WTC11 (cell line): Measurements from ENCODE around the gene PLEKHN1. TPM values are rescaled to one million over a fixed set of nuclear protein-coding genes. Genes with fewer than 3 reads are reported as not detected.
"Not testable (repeated sequence)": the region's sequence is repeated elsewhere in the genome, so short reads cannot be mapped to it uniquely, and the experiment has no call there.

Experiments
- ATAC-seq: fragments of 200-7000 bp; cut with Tn5 transposase; 2 replicates; pipeline ENCODE4 v1.10.0; 2021; ENCODE audit warnings: mild to moderate bottlenecking, moderate library complexity
- CTCF ChIA-PET: fragments of 300-600 bp; sonication (Branson Sonifier 250); formaldehyde crosslinking; loops from one replicate; lab custom pipeline; 2021; ENCODE audit warnings: antibody characterized with exemption; lab: Charles Lee
- POLR2A ChIA-PET: fragments of 350-600 bp; sonication (Branson Sonifier 250); formaldehyde crosslinking; loops from one replicate; lab custom pipeline; 2021; ENCODE audit warnings: antibody characterized with exemption; lab: Charles Lee
- DNase-seq: peaks from one replicate; pipeline ENCODE4 v3.0.0; 2021; ENCODE audit warnings: low spot score
- H3K27ac Mint-ChIP-seq: 2 replicates; pipeline ENCODE4 v1.8.0; 2021; ENCODE audit warnings: mixed read lengths
- H3K27me3 Mint-ChIP-seq: 2 replicates; pipeline ENCODE4 v1.8.0; 2021; ENCODE audit warnings: low read depth, mild to moderate bottlenecking, moderate library complexity, mixed read lengths
- H3K36me3 Mint-ChIP-seq: 2 replicates; pipeline ENCODE4 v1.8.0; 2021; ENCODE audit warnings: mixed read lengths
- H3K4me1 Mint-ChIP-seq: 2 replicates; pipeline ENCODE4 v1.8.0; 2022; ENCODE audit warnings: mixed read lengths
- H3K4me3 Mint-ChIP-seq: 2 replicates; pipeline ENCODE4 v1.8.0; 2021; ENCODE audit warnings: mild to moderate bottlenecking, moderate library complexity, mixed read lengths
- H3K9me3 Mint-ChIP-seq: 2 replicates; pipeline ENCODE4 v1.8.0; 2021; ENCODE audit warnings: mixed read lengths
- CDX4 ChIP-seq: fragments of 250-450 bp; sonication (Bioruptor Pico); IDR thresholded peaks from 2 replicates; pipeline ENCODE4 v1.9.0; 2021; ENCODE audit warnings: moderate library complexity, mild to moderate bottlenecking, inconsistent platforms, borderline replicate concordance
- CREB1 ChIP-seq: sonication (generic); formaldehyde crosslinking; IDR thresholded peaks from 2 replicates; pipeline ENCODE4 v1.8.0; 2023; ENCODE audit warnings: mild to moderate bottlenecking, missing genetic modification reagents
- CREM ChIP-seq: sonication (generic); formaldehyde crosslinking; IDR thresholded peaks from 2 replicates; pipeline ENCODE4 v1.8.1; 2022; ENCODE audit warnings: mild to moderate bottlenecking, missing genetic modification reagents, moderate library complexity
- ELF4 ChIP-seq: sonication (generic); formaldehyde crosslinking; IDR thresholded peaks from 2 replicates; pipeline ENCODE4 v1.8.1; 2022; ENCODE audit warnings: low read depth, mild to moderate bottlenecking, moderate library complexity, missing genetic modification reagents
- ETV6 ChIP-seq: sonication (generic); formaldehyde crosslinking; IDR thresholded peaks from 2 replicates; pipeline ENCODE4 v1.8.1; 2022; ENCODE audit warnings: mild to moderate bottlenecking, missing genetic modification reagents
- FOXK1 ChIP-seq: sonication (generic); formaldehyde crosslinking; IDR thresholded peaks from 2 replicates; pipeline ENCODE4 v1.8.0; 2022; ENCODE audit warnings: mild to moderate bottlenecking, moderate library complexity, missing genetic modification reagents
- IRF1 ChIP-seq: sonication (generic); formaldehyde crosslinking; IDR thresholded peaks from 2 replicates; pipeline ENCODE4 v1.8.0; 2023; ENCODE audit warnings: missing genetic modification reagents
- IRF2 ChIP-seq: sonication (generic); formaldehyde crosslinking; IDR thresholded peaks from 2 replicates; pipeline ENCODE4 v1.8.0; 2022; ENCODE audit warnings: low read depth, missing genetic modification reagents, borderline replicate concordance
- MAX ChIP-seq: sonication (generic); formaldehyde crosslinking; IDR thresholded peaks from 2 replicates; pipeline ENCODE4 v1.8.0; 2022; ENCODE audit warnings: mild to moderate bottlenecking, missing genetic modification reagents
- PRDM15 ChIP-seq: sonication (generic); formaldehyde crosslinking; IDR thresholded peaks from 2 replicates; pipeline ENCODE4 v1.8.0; 2022; ENCODE audit warnings: missing genetic modification reagents
- SP1 ChIP-seq: sonication (generic); formaldehyde crosslinking; conservative IDR thresholded peaks from 2 replicates; pipeline ENCODE4 v1.8.1; 2022; ENCODE audit warnings: missing genetic modification reagents
- TCF7 ChIP-seq: sonication (generic); formaldehyde crosslinking; IDR thresholded peaks from 2 replicates; pipeline ENCODE4 v1.8.0; 2022; ENCODE audit warnings: mild to moderate bottlenecking, low read depth, missing genetic modification reagents, moderate library complexity
- ZBTB43 ChIP-seq: sonication (generic); formaldehyde crosslinking; IDR thresholded peaks from 2 replicates; pipeline ENCODE4 v1.8.1; 2023; ENCODE audit warnings: mild to moderate bottlenecking, missing genetic modification reagents
- ZNF263 ChIP-seq: sonication (generic); formaldehyde crosslinking; IDR thresholded peaks from 2 replicates; pipeline ENCODE4 v1.8.1; 2022; ENCODE audit warnings: low read depth, mild to moderate bottlenecking, moderate library complexity, missing genetic modification reagents
- ZNF317 ChIP-seq: sonication (generic); formaldehyde crosslinking; IDR thresholded peaks from 2 replicates; pipeline ENCODE4 v1.8.1; 2023; ENCODE audit warnings: low read depth, mild to moderate bottlenecking, moderate library complexity, missing genetic modification reagents, borderline replicate concordance
- ZNF423 ChIP-seq: fragments of 250-450 bp; sonication (Bioruptor Pico); IDR thresholded peaks from 2 replicates; pipeline ENCODE4 v2.1.2; 2022; ENCODE audit warnings: mild to moderate bottlenecking, moderate library complexity
- total RNA-seq: library from RNA; stranded (reverse); gene quantifications from 3 replicates; pipeline ENCODE4 v1.2.3, GENCODE V29; 2021
- TF ChIP-seq, protein P1 (sequence below): sonication (generic); formaldehyde crosslinking; IDR thresholded peaks from 2 replicates; pipeline ENCODE4 v1.8.0; 2023; ENCODE audit warnings: missing genetic modification reagents, mild to moderate bottlenecking, borderline replicate concordance

The PLEKHN1 gene
- total RNA-seq, 1 experiment from 2014 or later = 3.4 TPM

DNA sequence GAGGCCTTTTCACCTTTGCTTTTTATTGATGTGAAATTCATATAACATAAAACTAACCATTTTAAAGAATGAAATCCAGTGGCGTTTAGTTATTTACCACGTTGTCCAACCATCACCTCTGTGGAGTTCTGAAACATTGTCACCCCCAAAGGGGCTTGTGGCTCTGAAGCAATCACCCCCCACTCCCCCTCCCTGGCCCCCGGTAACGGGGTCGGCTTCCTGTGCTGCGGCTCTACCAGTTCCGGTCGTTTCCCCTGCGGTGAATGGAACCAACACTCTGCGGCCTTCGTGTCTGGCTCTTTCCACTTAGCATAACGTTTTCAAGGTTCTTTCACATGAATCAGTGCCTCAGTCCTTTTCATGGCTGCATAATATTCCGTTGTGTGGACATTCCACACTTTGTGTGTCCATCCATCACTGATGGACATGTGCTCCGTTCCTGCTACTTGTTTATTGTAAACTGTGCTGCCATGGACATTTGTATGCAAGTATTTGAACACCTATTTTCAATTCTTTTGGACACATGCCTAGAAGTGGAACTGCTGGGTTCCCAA, 45.2 kb downstream of the PLEKHN1 start (continued):
- TF ChIP-seq PRDM15 (CRISPR knock-in tag) (no peak), ZNF423 (no peak), FOXK1 (CRISPR knock-in tag) (no peak), CREB1 (CRISPR knock-in tag) (no peak), ZBTB43 (CRISPR knock-in tag) (no peak), ZNF317 (no peak)
- TF ChIP-seq, protein P1, sequence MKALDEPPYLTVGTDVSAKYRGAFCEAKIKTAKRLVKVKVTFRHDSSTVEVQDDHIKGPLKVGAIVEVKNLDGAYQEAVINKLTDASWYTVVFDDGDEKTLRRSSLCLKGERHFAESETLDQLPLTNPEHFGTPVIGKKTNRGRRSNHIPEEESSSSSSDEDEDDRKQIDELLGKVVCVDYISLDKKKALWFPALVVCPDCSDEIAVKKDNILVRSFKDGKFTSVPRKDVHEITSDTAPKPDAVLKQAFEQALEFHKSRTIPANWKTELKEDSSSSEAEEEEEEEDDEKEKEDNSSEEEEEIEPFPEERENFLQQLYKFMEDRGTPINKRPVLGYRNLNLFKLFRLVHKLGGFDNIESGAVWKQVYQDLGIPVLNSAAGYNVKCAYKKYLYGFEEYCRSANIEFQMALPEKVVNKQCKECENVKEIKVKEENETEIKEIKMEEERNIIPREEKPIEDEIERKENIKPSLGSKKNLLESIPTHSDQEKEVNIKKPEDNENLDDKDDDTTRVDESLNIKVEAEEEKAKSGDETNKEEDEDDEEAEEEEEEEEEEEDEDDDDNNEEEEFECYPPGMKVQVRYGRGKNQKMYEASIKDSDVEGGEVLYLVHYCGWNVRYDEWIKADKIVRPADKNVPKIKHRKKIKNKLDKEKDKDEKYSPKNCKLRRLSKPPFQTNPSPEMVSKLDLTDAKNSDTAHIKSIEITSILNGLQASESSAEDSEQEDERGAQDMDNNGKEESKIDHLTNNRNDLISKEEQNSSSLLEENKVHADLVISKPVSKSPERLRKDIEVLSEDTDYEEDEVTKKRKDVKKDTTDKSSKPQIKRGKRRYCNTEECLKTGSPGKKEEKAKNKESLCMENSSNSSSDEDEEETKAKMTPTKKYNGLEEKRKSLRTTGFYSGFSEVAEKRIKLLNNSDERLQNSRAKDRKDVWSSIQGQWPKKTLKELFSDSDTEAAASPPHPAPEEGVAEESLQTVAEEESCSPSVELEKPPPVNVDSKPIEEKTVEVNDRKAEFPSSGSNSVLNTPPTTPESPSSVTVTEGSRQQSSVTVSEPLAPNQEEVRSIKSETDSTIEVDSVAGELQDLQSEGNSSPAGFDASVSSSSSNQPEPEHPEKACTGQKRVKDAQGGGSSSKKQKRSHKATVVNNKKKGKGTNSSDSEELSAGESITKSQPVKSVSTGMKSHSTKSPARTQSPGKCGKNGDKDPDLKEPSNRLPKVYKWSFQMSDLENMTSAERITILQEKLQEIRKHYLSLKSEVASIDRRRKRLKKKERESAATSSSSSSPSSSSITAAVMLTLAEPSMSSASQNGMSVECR = no peak

GRCh38 chr1:1012736-1013104, 46.4 kb downstream of the PLEKHN1 start:
- Mint-ChIP-seq H3K4me3 (peak overlapping the region; percentile 78), H3K27me3 (peaks cover 52% of the 10 kb centered on the region), H3K4me1 (peaks cover 29% of the 10 kb centered on the region), H3K27ac (peak overlapping the region; percentile 95)
- H3K9me3 Mint-ChIP-seq, DNase-seq, ATAC-seq, H3K36me3 Mint-ChIP-seq: not testable (repeated sequence)
- CTCF ChIA-PET = interaction anchor here (1.4 to 3.6 kb wide), 5 partner anchors 10 to 51 kb away, joined by 5 to 36 read pairs (median 18); partner anchors contain the start of gene PERM1
- POLR2A ChIA-PET = interaction anchor here (0.6 to 2.7 kb wide), 3 partner anchors 12 to 27 kb away, joined by 3 to 8 read pairs (median 3); no protein-coding TSS in a partner anchor

DNA sequence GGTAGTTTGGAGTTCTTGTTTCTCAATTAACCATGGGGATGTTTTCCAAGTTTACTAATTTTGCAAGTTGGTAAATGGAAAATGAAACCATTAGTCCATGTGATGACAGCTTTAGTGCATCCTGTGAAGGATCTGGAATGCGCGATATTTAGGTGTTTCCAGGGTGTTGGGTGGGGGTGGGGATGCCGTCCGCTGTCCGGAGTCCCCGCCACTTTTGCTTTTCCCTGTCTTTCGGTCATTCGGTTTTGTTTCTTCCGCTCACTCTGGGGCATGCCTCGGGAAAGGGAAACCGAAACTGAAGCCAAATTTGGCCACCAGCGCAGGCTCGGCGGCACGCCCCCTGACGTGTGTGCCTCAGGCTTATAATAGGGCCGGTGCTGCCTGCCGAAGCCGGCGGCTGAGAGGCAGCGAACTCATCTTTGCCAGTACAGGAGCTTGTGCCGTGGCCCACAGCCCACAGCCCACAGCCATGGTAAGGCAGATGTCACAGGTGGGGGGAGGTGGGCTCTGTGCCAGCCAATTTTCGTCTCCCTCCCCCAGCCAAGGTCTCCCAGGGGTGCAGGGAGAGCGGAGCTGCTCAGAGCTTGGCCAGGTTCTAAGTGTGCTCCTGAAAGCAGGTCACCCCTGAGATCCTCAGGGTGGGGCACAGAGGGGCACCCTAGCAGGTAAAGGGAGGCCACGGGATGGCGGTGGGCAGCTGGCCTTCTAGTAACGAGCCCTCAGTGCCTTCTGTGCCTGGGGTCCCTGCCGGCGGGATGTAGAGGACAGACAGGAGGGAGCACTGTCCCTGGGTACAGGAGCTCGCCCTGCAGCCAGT, 47.0 kb downstream of the PLEKHN1 start, which contains the start of gene ISG15:
TSS of gene ISG15 (plus strand) at position 393 of the 817 bp plus-strand sequence. CDS start at position 470, 77 bp downstream.
- ChIA-PET POLR2A (interaction anchor here (0.6 to 2.7 kb wide), 8 partner anchors 9 to 297 kb away, joined by 3 to 10 read pairs (median 3); no protein-coding TSS in a partner anchor), CTCF (interaction anchor here (0.7 to 3.6 kb wide), 13 partner anchors 8 to 237 kb away, joined by 3 to 36 read pairs (median 5); partner anchors contain the start of genes HES4 and PERM1)
- no peaks in the 10 kb centered on the region for H3K36me3 Mint-ChIP-seq
- peaks cover 29% of the 10 kb centered on the region for H3K4me1 Mint-ChIP-seq
- TF ChIP-seq MAX (CRISPR knock-in tag) (peak; percentile 40), CREM (CRISPR knock-in tag) (no peak), ZBTB43 (CRISPR knock-in tag) (0 out of 2 replicates have a peak, but pooled peaks have one; percentile 19), TCF7 (CRISPR knock-in tag) (0 out of 2 replicates have a peak, but pooled peaks have one; percentile 50), IRF2 (CRISPR knock-in tag) (0 out of 2 replicates have a peak, but pooled peaks have one; percentile 90), FOXK1 (CRISPR knock-in tag) (peak; percentile 17; the same call in 1 of the 2 replicates), ZNF263 (CRISPR knock-in tag) (no peak), IRF1 (CRISPR knock-in tag) (peak; percentile 96), SP1 (CRISPR knock-in tag) (0 out of 2 replicates have a peak, but pooled peaks have one; percentile 35), ETV6 (0 out of 2 replicates have a peak, but pooled peaks have one; percentile 29), CDX4 (CRISPR knock-in tag) (no peak), ELF4 (no peak)
- peaks cover 48% of the 10 kb centered on the region for H3K27me3 Mint-ChIP-seq
- H3K4me3 Mint-ChIP-seq = peak within 1 kb of the TSS; percentile 78
- H3K9me3 Mint-ChIP-seq = peaks cover 8% of the 10 kb centered on the region
- peak; percentile 78 for ATAC-seq
- peak; percentile 88 for DNase-seq
- H3K27ac Mint-ChIP-seq = peak within 1 kb of the TSS; percentile 95
